SIG-M5 treated with dmso at 0.1 percent for 504 hours (cell line): ENCODE measurements around the gene DMRTA2.

ENCODE experiments used
- DNase-seq: peaks from one replicate; lab custom pipeline; 2025; ENCODE audit not compliant: unreplicated experiment; lab: John Stamatoyannopoulos, UW

The DMRTA2 gene

GRCh38 chr1:50422946-50423669 is at the start of gene DMRTA2:
DMRTA2 (minus strand) TSS chr1:50423443; CDS start chr1:50421536, 1,907 bp downstream.
- DNase-seq: no peak

- DNase-seq: no peak
Measured at GRCh38 chr1:50471967-50472366, 48.7 kb upstream of the DMRTA2 start.

- DNase-seq: no peak
Measured at GRCh38 chr1:50462964-50463363, 39.7 kb upstream of the DMRTA2 start.

GRCh38 chr1:50458507-50458906 is 35.3 kb upstream of the DMRTA2 start:
- DNase-seq: peak; percentile 81

- no peak for DNase-seq
Measured at GRCh38 chr1:50454911-50455310, 31.7 kb upstream of the DMRTA2 start.

- DNase-seq: no peak
Measured at GRCh38 chr1:50453266-50453665, 30.0 kb upstream of the DMRTA2 start.

- no peak for DNase-seq
Measured at GRCh38 chr1:50452700-50453099, 29.5 kb upstream of the DMRTA2 start.

- DNase-seq: no peak
Measured at GRCh38 chr1:50450861-50451653, 27.8 kb upstream of the DMRTA2 start.

GRCh38 chr1:50447961-50448360 is 24.7 kb upstream of the DMRTA2 start:
- no peak for DNase-seq

- DNase-seq: no peak
Measured at GRCh38 chr1:50441183-50441582, 17.9 kb upstream of the DMRTA2 start.

GRCh38 chr1:50438945-50439344 is 15.7 kb upstream of the DMRTA2 start:
- DNase-seq: no peak

- no peak for DNase-seq
Measured at GRCh38 chr1:50436489-50436888, 13.2 kb upstream of the DMRTA2 start.

GRCh38 chr1:50430010-50430405 is 6.8 kb upstream of the DMRTA2 start:
- no peak for DNase-seq

- no peak for DNase-seq
Measured at GRCh38 chr1:50427818-50428779, 4.9 kb upstream of the DMRTA2 start.

- no peak for DNase-seq
Measured at GRCh38 chr1:50427086-50427817, 4.0 kb upstream of the DMRTA2 start.

- DNase-seq: no peak
Measured at GRCh38 chr1:50426702-50427085, 3.5 kb upstream of the DMRTA2 start.

GRCh38 chr1:50426108-50426700 is 3.0 kb upstream of the DMRTA2 start:
- no peak for DNase-seq

- DNase-seq: no peak
Measured at GRCh38 chr1:50425376-50426107, 2.3 kb upstream of the DMRTA2 start.

- no peak for DNase-seq
Measured at GRCh38 chr1:50424884-50425375, 1.7 kb upstream of the DMRTA2 start.
